PC-9 (cell line): ENCODE data around the gene ZNF462.

Experiments used
- CTCF ChIP-seq: fragments of 200-600 bp; sonication (generic); conservative IDR thresholded peaks from 2 replicates; pipeline ENCODE4 v1.6.1; 2017; ENCODE audit warnings: mixed run types, antibody characterized with exemption, mild to moderate bottlenecking, moderate library complexity
- EZH2 ChIP-seq: fragments of 200-600 bp; sonication (generic); IDR thresholded peaks from 2 replicates; pipeline ENCODE4 v1.8.0; 2017; ENCODE audit warnings: antibody characterized with exemption, low read depth

GRCh38 chr9:106828070-106828469 is 34.9 kb upstream of the ZNF462 start:
- TF ChIP-seq CTCF = no peak
- no peak for TF ChIP-seq EZH2
